Measurements from ENCODE around the gene RAD51AP2. TPM values are rescaled to one million over a fixed set of nuclear protein-coding genes. Genes with fewer than 3 reads are reported as not detected.

RAD51AP2 gene
- total and polyA plus RNA-seq, 2 of the 8 experiments (the other 6 are each of a cell fraction or from before 2014, with no cell fraction given) = 0.02 to 0.20 TPM

- TF ChIP-seq PHF8 (conservative IDR thresholded peaks at IDR 0.05; ENCODE audit: low read depth, low read length) (peak; percentile 46; the same call in 1 of the 2 replicates), SIN3A (conservative IDR thresholded peaks at IDR 0.05 in 1 of 2, IDR thresholded peaks at IDR 0.05 in 1 of 2; ENCODE audit: low read depth in 1 of 2, low read length in 2 of 2) (0 out of 4 replicates have a peak, but pooled peaks of 1 of the 2 experiments have one; percentile 24), KDM5A (IDR thresholded peaks at IDR 0.05; ENCODE audit: low read length) (no peak), ATF2 (IDR thresholded peaks at IDR 0.05; ENCODE audit: low read length) (no peak), TAF1 (IDR thresholded peaks at IDR 0.05; ENCODE audit: low read depth, low read length) (peak; percentile 64; the same call in 1 of the 2 replicates), SP2 (IDR thresholded peaks at IDR 0.05; ENCODE audit: low read length) (peak; percentile 20; the same call in 1 of the 2 replicates), CEBPB (IDR thresholded peaks at IDR 0.05; ENCODE audit: low read depth, low read length) (no peak), ATF3 (IDR thresholded peaks at IDR 0.05; ENCODE audit: insufficient read depth, low read depth, low read length) (no peak), CBX8 (IDR thresholded peaks at IDR 0.05; ENCODE audit: borderline replicate concordance, low read depth, low read length) (no peak), E2F6 (IDR thresholded peaks at IDR 0.05) (no peak), HDAC2 (IDR thresholded peaks at IDR 0.05; ENCODE audit: borderline replicate concordance in 1 of 2, low read depth in 2 of 2, low read length in 2 of 2) (peak in 1 of 2 experiments; percentile 73; a peak in 1 of 4 replicates), JUN (IDR thresholded peaks at IDR 0.05; ENCODE audit: low read depth, low read length) (no peak), SIRT6 (IDR thresholded peaks at IDR 0.05; ENCODE audit: low read length) (no peak), EGR1 (IDR thresholded peaks at IDR 0.05; ENCODE audit: borderline replicate concordance, low read depth, low read length) (0 out of 2 replicates have a peak, but pooled peaks have one; percentile 13)
These were observed at the start of gene RAD51AP2 (continued) for GRCh38 chr2:17518212-17519154.

All from H1 (cell line).